Vagina (tissue), 2 donors: ENCODE measurements around the gene MMP24OS.

Experiments
- POLR2A ChIP-seq, 2 donors: fragments of 450-650 bp; IDR thresholded peaks; one replicate each; pipeline ENCODE4 v1.6.1; 2017; ENCODE audit warnings: antibody characterized with exemption in 2 of 2, mild to moderate bottlenecking in 2 of 2, moderate library complexity in 2 of 2
- TF ChIP-seq, protein P1 (sequence below), 3 experiments: fragments of 450-650 bp in 2 of 3; fragments of 200-600 bp in 1 of 3; sonication (generic) in 1 of 3; IDR thresholded peaks; one replicate each; pipeline ENCODE4 v1.5.1; 2017 to 2019; ENCODE audit warnings: antibody characterized with exemption in 3 of 3, mild to moderate bottlenecking in 2 of 3, moderate library complexity in 2 of 3

DNA sequence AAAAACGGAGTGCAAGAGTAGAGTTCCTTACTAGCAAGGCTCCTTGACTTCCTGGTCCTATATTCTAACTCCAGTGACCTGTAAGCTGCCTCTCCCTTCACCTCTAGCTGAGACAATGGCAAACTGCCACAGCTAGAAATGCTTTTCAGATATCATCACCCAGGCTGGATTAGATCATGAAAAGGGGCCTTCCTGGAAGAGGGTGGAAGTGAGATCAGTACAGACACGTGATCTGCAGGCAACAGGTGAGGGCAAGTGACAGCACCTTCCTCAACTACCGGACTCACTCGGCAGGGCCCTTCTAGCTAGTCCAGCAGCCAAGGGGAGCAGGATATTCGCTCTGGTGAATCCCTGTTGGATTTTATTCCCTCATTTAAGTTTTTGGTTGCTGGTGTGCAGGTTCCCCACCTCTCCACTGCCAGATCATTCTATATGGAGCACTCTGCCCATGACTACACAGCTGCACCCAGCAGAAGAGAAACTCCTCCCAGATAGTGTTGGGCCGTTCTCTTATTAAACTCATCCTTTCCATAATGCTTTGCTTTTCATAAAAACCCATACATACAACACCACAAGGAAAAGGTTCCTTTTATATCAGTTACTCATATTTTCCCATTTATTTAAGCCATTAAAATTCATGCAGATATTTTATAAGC lies 40.7 kb upstream of the MMP24OS start:
- TF ChIP-seq, protein P1, sequence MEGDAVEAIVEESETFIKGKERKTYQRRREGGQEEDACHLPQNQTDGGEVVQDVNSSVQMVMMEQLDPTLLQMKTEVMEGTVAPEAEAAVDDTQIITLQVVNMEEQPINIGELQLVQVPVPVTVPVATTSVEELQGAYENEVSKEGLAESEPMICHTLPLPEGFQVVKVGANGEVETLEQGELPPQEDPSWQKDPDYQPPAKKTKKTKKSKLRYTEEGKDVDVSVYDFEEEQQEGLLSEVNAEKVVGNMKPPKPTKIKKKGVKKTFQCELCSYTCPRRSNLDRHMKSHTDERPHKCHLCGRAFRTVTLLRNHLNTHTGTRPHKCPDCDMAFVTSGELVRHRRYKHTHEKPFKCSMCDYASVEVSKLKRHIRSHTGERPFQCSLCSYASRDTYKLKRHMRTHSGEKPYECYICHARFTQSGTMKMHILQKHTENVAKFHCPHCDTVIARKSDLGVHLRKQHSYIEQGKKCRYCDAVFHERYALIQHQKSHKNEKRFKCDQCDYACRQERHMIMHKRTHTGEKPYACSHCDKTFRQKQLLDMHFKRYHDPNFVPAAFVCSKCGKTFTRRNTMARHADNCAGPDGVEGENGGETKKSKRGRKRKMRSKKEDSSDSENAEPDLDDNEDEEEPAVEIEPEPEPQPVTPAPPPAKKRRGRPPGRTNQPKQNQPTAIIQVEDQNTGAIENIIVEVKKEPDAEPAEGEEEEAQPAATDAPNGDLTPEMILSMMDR (IDR thresholded peaks at IDR 0.05) = no peak
- TF ChIP-seq POLR2A (IDR thresholded peaks at IDR 0.05) = no peak
